Activated CD4-positive, alpha-beta memory T cell treated with anti-CD3 and anti-CD28 coated beads, Interleukin-2, amount 10 ng/mL, durations not matched to agents 7 days and 5 days (primary cell): Measurements from ENCODE around the gene AHCTF1. TPM values are rescaled to one million over a fixed set of nuclear protein-coding genes. Genes with fewer than 3 reads are reported as not detected.
"Not testable (repeated sequence)": the region's sequence is repeated elsewhere in the genome, so short reads cannot be mapped to it uniquely, and the experiment has no call there.

Experiments used
- CTCF ChIA-PET: fragments of 350-600 bp; sonication (Branson Sonifier 250); formaldehyde crosslinking; loops from one replicate; lab custom pipeline; 2021; ENCODE audit warnings: antibody characterized with exemption, inconsistent platforms; lab: Charles Lee
- POLR2A ChIA-PET: fragments of 350-600 bp; sonication (Branson Sonifier 250); formaldehyde crosslinking; loops from one replicate; lab custom pipeline; 2021; ENCODE audit warnings: antibody characterized with exemption; lab: Charles Lee
- DNase-seq: peaks from one replicate; pipeline ENCODE4 v3.0.0-alpha.2; 2020
- H3K27ac Mint-ChIP-seq: one replicate; pipeline ENCODE4 v1.8.0; 2021; ENCODE audit warnings: mild to moderate bottlenecking, mixed read lengths
- H3K27me3 Mint-ChIP-seq: one replicate; pipeline ENCODE4 v1.8.0; 2021; ENCODE audit warnings: mixed read lengths
- H3K36me3 Mint-ChIP-seq: one replicate; pipeline ENCODE4 v1.8.0; 2021; ENCODE audit warnings: low read depth, mixed read lengths
- H3K4me1 Mint-ChIP-seq: one replicate; pipeline ENCODE4 v1.8.0; 2021; ENCODE audit warnings: mixed read lengths
- H3K4me3 Mint-ChIP-seq: one replicate; pipeline ENCODE4 v1.8.0; 2021; ENCODE audit warnings: mild to moderate bottlenecking, mixed read lengths
- H3K9me3 Mint-ChIP-seq: one replicate; pipeline ENCODE4 v1.8.0; 2021; ENCODE audit warnings: mixed read lengths
- total RNA-seq, 2 experiments: library from RNA; stranded (reverse); gene quantifications; one replicate each; pipeline ENCODE4 v1.2.3, GENCODE V29; 2021

The AHCTF1 gene
- total RNA-seq, 2 experiments from 2014 or later, result 26.9 to 27.8 TPM

DNA sequence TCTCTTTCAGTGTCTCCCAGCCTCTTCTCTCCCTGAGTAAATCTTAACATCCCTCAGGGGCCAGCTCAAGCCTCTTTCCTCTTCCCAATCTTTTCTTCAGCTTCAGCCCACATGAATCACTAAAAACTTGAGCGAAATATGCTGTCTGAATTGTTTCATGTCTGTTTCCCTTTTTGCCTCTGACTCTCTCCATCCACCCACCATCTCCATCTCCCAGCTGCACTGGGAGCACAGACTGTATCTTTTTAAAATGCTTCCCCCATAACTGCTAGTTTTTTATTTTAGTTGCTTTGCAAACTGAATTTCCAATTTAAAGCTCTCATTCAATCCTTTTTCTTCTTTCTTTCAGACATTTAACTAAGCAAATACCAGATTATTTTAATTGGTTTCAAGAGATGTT is 3.0 kb upstream of the AHCTF1 start:
- Mint-ChIP-seq H3K9me3 (no peaks in the 10 kb centered on the region), H3K4me3 (no peak overlapping the region), H3K36me3 (peaks cover 12% of the 10 kb centered on the region), H3K4me1 (peaks cover 18% of the 10 kb centered on the region), H3K27ac (no peak overlapping the region), H3K27me3 (no peaks in the 10 kb centered on the region)
- ChIA-PET POLR2A (no interaction called here), CTCF (no interaction called here)
- no peak for DNase-seq

- Mint-ChIP-seq H3K9me3 (no peaks in the 10 kb centered on the region), H3K27ac (no peak overlapping the region), H3K36me3 (peaks cover 13% of the 10 kb centered on the region), H3K4me3 (no peak overlapping the region), H3K27me3 (no peaks in the 10 kb centered on the region), H3K4me1 (peaks cover 23% of the 10 kb centered on the region)
- CTCF ChIA-PET, result no interaction called here
- POLR2A ChIA-PET, result no interaction called here
- no peak for DNase-seq
These were observed 2.1 kb upstream of the AHCTF1 start for GRCh38 chr1:246933893-246934292.

GRCh38 chr1:246932366-246932700 is 585 bp upstream of the AHCTF1 start:
- Mint-ChIP-seq H3K27ac (peak overlapping the region; percentile 94), H3K4me1 (peaks cover 30% of the 10 kb centered on the region), H3K36me3 (peaks cover 26% of the 10 kb centered on the region), H3K27me3 (no peaks in the 10 kb centered on the region), H3K9me3 (peaks cover 3% of the 10 kb centered on the region), H3K4me3 (peak overlapping the region; percentile 96)
- POLR2A ChIA-PET, result interaction anchor here (0.8 to 2.4 kb wide), 6 partner anchors 14 to 278 kb away, joined by 3 to 11 read pairs (median 5); partner anchors contain the start of gene ZNF670
- DNase-seq, result no peak
- CTCF ChIA-PET, result no interaction called here

- H3K4me3 Mint-ChIP-seq, result peak overlapping the region; percentile 92
- peaks cover 39% of the 10 kb centered on the region for H3K36me3 Mint-ChIP-seq
- H3K4me1 Mint-ChIP-seq, result peaks cover 33% of the 10 kb centered on the region
- H3K9me3 Mint-ChIP-seq, result peaks cover 8% of the 10 kb centered on the region
- DNase-seq, result peak; percentile 59
- CTCF ChIA-PET, result interaction anchor here (1.1 kb wide), 1 partner anchor 24 kb away, joined by 3 read pairs; no protein-coding TSS in a partner anchor
- POLR2A ChIA-PET, result interaction anchor here (0.8 to 2.4 kb wide), 4 partner anchors 12 to 173 kb away, joined by 3 to 11 read pairs (median 6); partner anchors contain the start of gene ZNF669
- no peaks in the 10 kb centered on the region for H3K27me3 Mint-ChIP-seq
- H3K27ac Mint-ChIP-seq, result peak overlapping the region; percentile 83
These were observed 759 bp downstream of the AHCTF1 start for GRCh38 chr1:246930830-246931548.

GRCh38 chr1:246925997-246926626 is 5.6 kb downstream of the AHCTF1 start:
- Mint-ChIP-seq H3K36me3 (peaks cover 60% of the 10 kb centered on the region), H3K4me3 (no peak overlapping the region), H3K9me3 (peaks cover 9% of the 10 kb centered on the region), H3K4me1 (peaks cover 37% of the 10 kb centered on the region), H3K27ac (no peak overlapping the region), H3K27me3 (no peaks in the 10 kb centered on the region)
- ChIA-PET CTCF (interaction anchor here (0.6 kb wide), 1 partner anchor 154 kb away, joined by 8 read pairs; no protein-coding TSS in a partner anchor), POLR2A (interaction anchor here (0.7 kb wide), 1 partner anchor 26 kb away, joined by 3 read pairs; no protein-coding TSS in a partner anchor)
- DNase-seq, result no peak

DNA sequence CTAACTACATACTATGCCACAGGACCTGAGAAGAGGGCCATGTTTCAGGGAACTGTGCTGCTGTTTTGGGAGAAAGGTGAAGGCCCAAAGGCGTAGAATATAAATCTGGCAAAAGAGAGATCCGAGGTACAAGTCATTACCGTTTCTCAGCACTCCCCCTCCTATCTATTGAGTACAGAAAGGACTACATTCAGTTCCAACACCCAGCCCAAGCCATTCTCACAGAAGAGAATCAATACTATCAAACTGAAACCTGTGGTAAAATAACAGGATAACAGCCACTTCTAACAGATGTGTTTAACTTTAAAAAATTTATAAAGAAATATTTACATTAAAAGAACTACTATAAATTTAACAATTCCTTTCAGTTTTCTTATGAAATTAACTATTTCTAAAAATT is 7.8 kb downstream of the AHCTF1 start:
- CTCF ChIA-PET, result no interaction called here
- no peak overlapping the region for H3K4me3 Mint-ChIP-seq
- peaks cover 22% of the 10 kb centered on the region for H3K4me1 Mint-ChIP-seq
- POLR2A ChIA-PET, result no interaction called here
- H3K27ac Mint-ChIP-seq, result no peak overlapping the region
- no peak for DNase-seq
- H3K9me3 Mint-ChIP-seq, result peaks cover 9% of the 10 kb centered on the region
- H3K27me3 Mint-ChIP-seq, result no peaks in the 10 kb centered on the region
- peaks cover 55% of the 10 kb centered on the region for H3K36me3 Mint-ChIP-seq

GRCh38 chr1:246923482-246923881 is 8.3 kb downstream of the AHCTF1 start:
- Mint-ChIP-seq H3K27me3 (no peaks in the 10 kb centered on the region), H3K27ac (no peak overlapping the region), H3K4me3 (no peak overlapping the region), H3K9me3 (peaks cover 9% of the 10 kb centered on the region), H3K4me1 (peaks cover 19% of the 10 kb centered on the region), H3K36me3 (peaks cover 54% of the 10 kb centered on the region)
- ChIA-PET CTCF (no interaction called here), POLR2A (no interaction called here)
- DNase-seq, result no peak

- Mint-ChIP-seq H3K4me1 (peaks cover 15% of the 10 kb centered on the region), H3K36me3 (peaks cover 49% of the 10 kb centered on the region), H3K27me3 (no peaks in the 10 kb centered on the region), H3K27ac (no peak overlapping the region), H3K9me3 (peaks cover 6% of the 10 kb centered on the region), H3K4me3 (no peak overlapping the region)
- POLR2A ChIA-PET, result no interaction called here
- CTCF ChIA-PET, result no interaction called here
- no peak for DNase-seq
These were observed 10.3 kb downstream of the AHCTF1 start for GRCh38 chr1:246921481-246921880.

DNA sequence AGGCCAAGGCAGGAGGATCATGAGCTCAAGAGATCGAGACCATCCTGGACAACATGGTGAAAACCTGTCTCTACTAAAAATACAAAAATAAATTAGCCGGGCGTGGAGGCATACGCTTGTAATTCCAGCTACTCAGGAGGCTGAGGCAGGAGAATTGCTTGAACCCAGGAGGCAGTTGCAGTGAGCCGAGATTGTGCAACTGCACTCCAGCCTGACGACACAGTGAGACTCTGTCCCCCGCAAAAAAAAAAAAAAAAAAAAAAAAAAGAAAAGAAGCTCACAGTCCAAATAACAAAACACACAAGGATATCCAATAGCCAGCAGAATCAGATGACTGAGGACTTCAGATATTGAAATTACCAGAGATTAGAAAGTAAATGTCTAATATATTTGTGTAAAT is 11.8 kb downstream of the AHCTF1 start:
- ChIA-PET POLR2A (interaction anchor here (2.5 kb wide), 1 partner anchor 11 kb away, joined by 11 read pairs; the partner anchor contains the start of gene AHCTF1), CTCF (interaction anchor here (0.7 kb wide), 1 partner anchor 1051 kb away, joined by 3 read pairs; no protein-coding TSS in a partner anchor)
- Mint-ChIP-seq H3K4me3 (no peak overlapping the region), H3K27me3 (no peaks in the 10 kb centered on the region), H3K9me3 (no peaks in the 10 kb centered on the region), H3K4me1 (peaks cover 11% of the 10 kb centered on the region), H3K27ac (no peak overlapping the region), H3K36me3 (peaks cover 48% of the 10 kb centered on the region)
- DNase-seq, result no peak

GRCh38 chr1:246916026-246916923 is 15.5 kb downstream of the AHCTF1 start:
- DNase-seq, H3K27ac Mint-ChIP-seq, H3K9me3 Mint-ChIP-seq, POLR2A ChIA-PET, H3K27me3 Mint-ChIP-seq, H3K4me3 Mint-ChIP-seq, CTCF ChIA-PET, H3K4me1 Mint-ChIP-seq: not testable (repeated sequence)
- H3K36me3 Mint-ChIP-seq, result peaks cover 43% of the 10 kb centered on the region

- H3K27me3 Mint-ChIP-seq, result no peaks in the 10 kb centered on the region
- ChIA-PET CTCF (interaction anchor here (1.1 to 2.3 kb wide), 5 partner anchors 11 to 466 kb away, joined by 3 to 6 read pairs (median 4); no protein-coding TSS in a partner anchor), POLR2A (interaction anchor here (1.4 kb wide), 1 partner anchor 24 kb away, joined by 7 read pairs; the partner anchor contains the start of gene AHCTF1)
- no peaks in the 10 kb centered on the region for H3K4me1 Mint-ChIP-seq
- H3K4me3 Mint-ChIP-seq, result no peak overlapping the region
- H3K36me3 Mint-ChIP-seq, result peaks cover 58% of the 10 kb centered on the region
- H3K9me3 Mint-ChIP-seq, result no peaks in the 10 kb centered on the region
- H3K27ac Mint-ChIP-seq, result no peak overlapping the region
- no peak for DNase-seq
These were observed 24.3 kb downstream of the AHCTF1 start for GRCh38 chr1:246907472-246907871.

DNA sequence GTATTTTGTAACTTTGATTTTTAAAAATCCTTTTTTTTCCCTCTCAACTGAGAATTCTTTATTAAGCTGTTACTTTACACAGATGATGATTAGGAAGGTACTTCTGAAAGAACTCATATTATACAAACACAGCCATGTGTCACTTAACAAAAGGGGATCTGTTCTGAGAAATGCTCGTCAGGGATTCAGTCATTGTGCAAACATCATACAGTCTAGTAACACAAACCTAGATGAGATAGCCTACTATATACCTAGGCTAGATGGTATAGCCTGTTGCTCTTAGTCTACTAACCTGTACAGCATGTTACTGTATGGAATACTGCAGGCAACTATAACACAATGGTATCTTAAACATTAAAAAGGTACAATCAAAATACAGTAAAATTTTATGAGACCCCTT is 24.9 kb downstream of the AHCTF1 start:
- H3K27me3 Mint-ChIP-seq, result no peaks in the 10 kb centered on the region
- no peaks in the 10 kb centered on the region for H3K9me3 Mint-ChIP-seq
- H3K4me3 Mint-ChIP-seq, result no peak overlapping the region
- CTCF ChIA-PET, result interaction anchor here (1.0 to 2.3 kb wide), 6 partner anchors 12 to 466 kb away, joined by 3 to 6 read pairs (median 4); no protein-coding TSS in a partner anchor
- H3K36me3 Mint-ChIP-seq, result peaks cover 59% of the 10 kb centered on the region
- H3K4me1 Mint-ChIP-seq, result no peaks in the 10 kb centered on the region
- DNase-seq, result no peak
- H3K27ac Mint-ChIP-seq, result no peak overlapping the region
- POLR2A ChIA-PET, result interaction anchor here (1.4 kb wide), 1 partner anchor 25 kb away, joined by 7 read pairs; the partner anchor contains the start of gene AHCTF1
